K562 (cell line): ENCODE measurements around the gene HYOU1. TPM values are rescaled to one million over a fixed set of nuclear protein-coding genes. Genes with fewer than 3 reads are reported as not detected.
A peak's percentile ranks its signal among the peaks of the same experiment; 100 is the strongest.

Experiments used
- BMI1 ChIP-seq: fragments of 150-350 bp; IDR thresholded peaks from 2 replicates; pipeline ENCODE4 v1.6.1; 2014; ENCODE audit warnings: low read length
- CCNT2 ChIP-seq: IDR thresholded peaks from 2 replicates; pipeline ENCODE4 v1.6.1; 2011; ENCODE audit warnings: borderline replicate concordance, low read depth, mild to moderate bottlenecking, moderate library complexity, mixed read lengths, low read length; ENCODE audit not compliant: insufficient read length; ENCODE audit errors: extremely low read depth
- DDX20 ChIP-seq: fragments of 450-650 bp; IDR thresholded peaks from 2 replicates; pipeline ENCODE4 v1.6.1; 2016; ENCODE audit warnings: missing genetic modification characterization, low read depth, mild to moderate bottlenecking, missing compliant biosample characterization, moderate library complexity
- GATAD2B ChIP-seq: fragments of 450-650 bp; IDR thresholded peaks from 2 replicates; pipeline ENCODE4 v1.6.1; 2017; ENCODE audit warnings: mild to moderate bottlenecking, borderline replicate concordance
- HDAC1 ChIP-seq, 2 experiments: fragments of 450-650 bp; IDR thresholded peaks; 2 replicates each; pipeline ENCODE4 v1.6.1; 2016 to 2017; ENCODE audit warnings: inconsistent platforms in 1 of 2, mild to moderate bottlenecking in 1 of 2, moderate library complexity in 1 of 2
- KDM4B ChIP-seq, 2 experiments: fragments of 450-650 bp in 1 of 2; sonication (generic) in 1 of 2; IDR thresholded peaks; 2 replicates each; pipeline ENCODE4 v1.6.1; 2016 to 2017; ENCODE audit warnings: borderline replicate concordance in 2 of 2, antibody characterized with exemption in 1 of 2, low read depth in 1 of 2, mild to moderate bottlenecking in 1 of 2
- MLLT1 ChIP-seq, 2 experiments: fragments of 450-650 bp; IDR thresholded peaks; 2 replicates each; pipeline ENCODE4 v1.6.1; 2016
- PCBP2 ChIP-seq: fragments of 200-400 bp; formaldehyde crosslinking; IDR thresholded peaks from 2 replicates; pipeline ENCODE4 v1.6.1; 2018; ENCODE audit warnings: low read length, low read depth, mild to moderate bottlenecking, moderate library complexity; ENCODE audit not compliant: poor library complexity, severe bottlenecking
- PHB ChIP-seq: fragments of 250-450 bp; sonication (Bioruptor Pico); IDR thresholded peaks from 2 replicates; pipeline ENCODE4 v1.5.0; 2021
- PHB2 ChIP-seq: fragments of 450-650 bp; IDR thresholded peaks from 2 replicates; pipeline ENCODE4 v1.6.1; 2017; ENCODE audit warnings: low read depth
- POLR2G ChIP-seq: fragments of 200-400 bp; formaldehyde crosslinking; IDR thresholded peaks from 2 replicates; pipeline ENCODE4 v1.6.1; 2017; ENCODE audit warnings: low read depth, mild to moderate bottlenecking, antibody characterized with exemption, low read length, moderate library complexity
- POLR3A ChIP-seq: IDR thresholded peaks from 2 replicates; pipeline ENCODE4 v1.6.1; 2011; ENCODE audit warnings: borderline replicate concordance, mild to moderate bottlenecking, moderate library complexity; ENCODE audit not compliant: insufficient read length, insufficient read depth; ENCODE audit errors: extremely low read depth
- RAD21 ChIP-seq, 2 experiments: fragments of 250-450 bp in 1 of 2; fragments of 450-650 bp in 1 of 2; sonication (Bioruptor Pico) in 1 of 2; formaldehyde crosslinking in 1 of 2; IDR thresholded peaks in 1 of 2; conservative IDR thresholded peaks in 1 of 2; 2 replicates each; pipeline versions ENCODE4 v1.4.0 to v1.8.0; 2020 to 2022; ENCODE audit warnings: mild to moderate bottlenecking in 2 of 2, moderate library complexity in 1 of 2
- RBFOX2 ChIP-seq: fragments of 200-400 bp; formaldehyde crosslinking; IDR thresholded peaks from 2 replicates; pipeline ENCODE4 v1.6.1; 2017; ENCODE audit warnings: low read depth, mild to moderate bottlenecking, low read length, moderate library complexity
- SIRT6 ChIP-seq: IDR thresholded peaks from one replicate; pipeline ENCODE4 v1.6.1; 2012; ENCODE audit warnings: low read depth, mild to moderate bottlenecking, control low read depth, inconsistent platforms, low read length, moderate library complexity
- SMC3 ChIP-seq: conservative IDR thresholded peaks from 2 replicates; pipeline ENCODE4 v1.6.1; 2011; ENCODE audit warnings: low read depth, low read length, improper control_type of control experiment; ENCODE audit not compliant: insufficient read depth
- TAF9B ChIP-seq: fragments of 450-650 bp; IDR thresholded peaks from 2 replicates; pipeline ENCODE4 v1.6.1; 2018; ENCODE audit warnings: mild to moderate bottlenecking; ENCODE audit not compliant: partially characterized antibody
- ZNF124 ChIP-seq: sonication (generic); formaldehyde crosslinking; IDR thresholded peaks from 2 replicates; pipeline ENCODE4 v1.8.1; 2022; ENCODE audit warnings: missing genetic modification reagents
- ZNF280B ChIP-seq: fragments of 250-450 bp; sonication (Bioruptor Pico); IDR thresholded peaks from 2 replicates; pipeline ENCODE4 v1.5.1; 2021; ENCODE audit warnings: mild to moderate bottlenecking
- ZNF282 ChIP-seq: sonication (generic); formaldehyde crosslinking; IDR thresholded peaks from 2 replicates; pipeline ENCODE4 v1.8.1; 2023; ENCODE audit warnings: missing genetic modification reagents
- ZNF311 ChIP-seq: fragments of 250-450 bp; sonication (Bioruptor Pico); IDR thresholded peaks from 2 replicates; pipeline ENCODE4 v1.4.0; 2020; ENCODE audit warnings: mild to moderate bottlenecking, moderate library complexity
- ZNF766 ChIP-seq: fragments of 200-800 bp; sonication (Bioruptor generic); conservative IDR thresholded peaks from 2 replicates; pipeline ENCODE4 v1.6.1; 2016; ENCODE audit warnings: missing genetic modification characterization, missing compliant biosample characterization
- polyA plus RNA-seq, 8 experiments: library from polyadenylated mRNA; depleted of rRNA in 4 of 8; stranded (reverse) in 5 of 8; unstranded in 3 of 8; fragments of >200 nt; fragmentation: Nextera tagmentation in 2 of 8; fragmentation: Illumina TruSeq in 1 of 8; extraction: Ambion mirVana in 2 of 8; extraction: Trizol in 1 of 8; gene quantifications; 2 replicates each; pipeline versions ENCODE4 v1.2.1 to v1.2.3, GENCODE V29; 2011 to 2014; ENCODE audit warnings: inconsistent platforms in 1 of 8, missing spikeins in 1 of 8
- total RNA-seq, 7 experiments: library from RNA; depleted of rRNA in 6 of 7; stranded (reverse); fragments of >200 nt in 6 of 7; fragmentation: Illumina TruSeq in 2 of 7; extraction: Trizol in 2 of 7; gene quantifications; 2 replicates each; pipeline versions ENCODE4 v1.2.1 to v1.2.3, GENCODE V29; 2011 to 2021; ENCODE audit warnings: low replicate concordance in 1 of 7
- TF ChIP-seq, protein P1 (sequence below): fragments of 450-650 bp; formaldehyde crosslinking; IDR thresholded peaks from 2 replicates; pipeline ENCODE4 v1.4.0; 2022; ENCODE audit warnings: missing genetic modification characterization

HYOU1 gene
- total and polyA plus RNA-seq, 9 of the 15 experiments (the other 6 are each of a cell fraction or from before 2014, with no cell fraction given): 19.5 to 197 (median 128) TPM

DNA sequence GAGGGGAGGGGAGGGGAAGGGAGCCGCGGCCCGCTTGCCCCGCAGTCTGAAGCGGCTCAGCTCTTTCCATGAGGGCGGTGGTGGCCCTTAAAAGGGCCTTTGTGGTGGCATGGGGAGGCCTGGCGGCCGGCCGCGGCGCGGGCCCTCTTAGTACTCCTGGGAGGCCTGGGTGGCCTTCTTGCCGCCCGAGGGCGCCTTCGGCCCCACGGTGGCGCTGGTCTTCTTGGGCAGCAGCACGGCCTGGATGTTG lies 37.7 kb upstream of the HYOU1 start (continued):
- TF ChIP-seq RBFOX2 (no peak), MLLT1 (IDR thresholded peaks at IDR 0.05) (no peak), CCNT2 (peak; percentile 55), HDAC1 (IDR thresholded peaks at IDR 0.05) (no peak), POLR3A (no peak), POLR2G (no peak), ZNF280B (no peak), SMC3 (peak; percentile 31; the same call in 1 of the 2 replicates), PCBP2 (no peak), KDM4B (IDR thresholded peaks at IDR 0.05; ENCODE audit: borderline replicate concordance in 2 of 2, low read depth in 1 of 2) (no peak; a peak in 1 of 4 replicates), PHB (CRISPR knock-in tag) (no peak), DDX20 (tag) (no peak), RAD21 (CRISPR knock-in tag; conservative IDR thresholded peaks at IDR 0.05 in 1 of 2, IDR thresholded peaks at IDR 0.05 in 1 of 2) (peak; percentile 44 to 58; a peak in 1 of 4 replicates), SIRT6 (peak; percentile 40), PHB2 (no peak), BMI1 (no peak), ZNF766 (no peak), ZNF282 (CRISPR knock-in tag) (no peak), GATAD2B (no peak), TAF9B (no peak), ZNF124 (CRISPR knock-in tag) (no peak), ZNF311 (CRISPR knock-in tag) (no peak)
- TF ChIP-seq, protein P1, sequence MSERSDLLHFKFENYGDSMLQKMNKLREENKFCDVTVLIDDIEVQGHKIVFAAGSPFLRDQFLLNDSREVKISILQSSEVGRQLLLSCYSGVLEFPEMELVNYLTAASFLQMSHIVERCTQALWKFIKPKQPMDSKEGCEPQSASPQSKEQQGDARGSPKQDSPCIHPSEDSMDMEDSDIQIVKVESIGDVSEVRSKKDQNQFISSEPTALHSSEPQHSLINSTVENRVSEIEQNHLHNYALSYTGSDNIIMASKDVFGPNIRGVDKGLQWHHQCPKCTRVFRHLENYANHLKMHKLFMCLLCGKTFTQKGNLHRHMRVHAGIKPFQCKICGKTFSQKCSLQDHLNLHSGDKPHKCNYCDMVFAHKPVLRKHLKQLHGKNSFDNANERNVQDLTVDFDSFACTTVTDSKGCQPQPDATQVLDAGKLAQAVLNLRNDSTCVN (CRISPR knock-in tag): no peak
